Measurements from ENCODE around the gene PIP4K2A. TPM values are rescaled to one million over a fixed set of nuclear protein-coding genes. Genes with fewer than 3 reads are reported as not detected.
"Not testable (repeated sequence)": the region's sequence is repeated elsewhere in the genome, so short reads cannot be mapped to it uniquely, and the experiment has no call there.

PIP4K2A gene
- total RNA-seq, 6 experiments from 2014 or later = 50.1 to 67.9 (median 58.9) TPM

GRCh38 chr10:22693860-22694259 is 20.5 kb downstream of the PIP4K2A start:
- no peaks in the 10 kb centered on the region for H3K36me3 Mint-ChIP-seq (ENCODE audit: low read depth)
- DNase-seq = no peak
- H3K4me3 Mint-ChIP-seq = peak overlapping the region; percentile 20
- H3K27ac Mint-ChIP-seq = peak overlapping the region; percentile 30
- TF ChIP-seq CTCF (IDR thresholded peaks at IDR 0.05) = no peak
- H3K4me1 Mint-ChIP-seq (ENCODE audit: low read depth) = peaks cover 38% of the 10 kb centered on the region
- no peaks in the 10 kb centered on the region for H3K9me3 Mint-ChIP-seq
- H3K27me3 Mint-ChIP-seq (ENCODE audit: insufficient read depth) = peaks cover 1% of the 10 kb centered on the region; the same call in 1 of the 2 replicates

- peak; percentile 71 for DNase-seq
- peak overlapping the region; percentile 30 for H3K27ac Mint-ChIP-seq
- H3K36me3 Mint-ChIP-seq (ENCODE audit: low read depth) = no peaks in the 10 kb centered on the region
- peaks cover 38% of the 10 kb centered on the region for H3K4me1 Mint-ChIP-seq (ENCODE audit: low read depth)
- peak overlapping the region; percentile 20 for H3K4me3 Mint-ChIP-seq
- H3K27me3 Mint-ChIP-seq (ENCODE audit: insufficient read depth) = peaks cover 1% of the 10 kb centered on the region; the same call in 1 of the 2 replicates
- TF ChIP-seq CTCF (IDR thresholded peaks at IDR 0.05) = no peak
- no peaks in the 10 kb centered on the region for H3K9me3 Mint-ChIP-seq
Observed at GRCh38 chr10:22693371-22693784, 21.0 kb downstream of the PIP4K2A start.

GRCh38 chr10:22692119-22692518 is 22.3 kb downstream of the PIP4K2A start:
- H3K4me3 Mint-ChIP-seq; H3K27ac Mint-ChIP-seq; H3K27me3 Mint-ChIP-seq (ENCODE audit: insufficient read depth); DNase-seq; H3K9me3 Mint-ChIP-seq; H3K36me3 Mint-ChIP-seq (ENCODE audit: low read depth): not testable (repeated sequence)
- peaks cover 38% of the 10 kb centered on the region for H3K4me1 Mint-ChIP-seq (ENCODE audit: low read depth)

- H3K4me1 Mint-ChIP-seq (ENCODE audit: low read depth) = peaks cover 41% of the 10 kb centered on the region
- no peak for DNase-seq
- H3K9me3 Mint-ChIP-seq = no peaks in the 10 kb centered on the region
- no peaks in the 10 kb centered on the region for H3K36me3 Mint-ChIP-seq (ENCODE audit: low read depth)
- H3K27ac Mint-ChIP-seq = no peak overlapping the region
- TF ChIP-seq CTCF (IDR thresholded peaks at IDR 0.05) = no peak
- no peak overlapping the region for H3K4me3 Mint-ChIP-seq
- H3K27me3 Mint-ChIP-seq (ENCODE audit: insufficient read depth) = peaks cover 1% of the 10 kb centered on the region; the same call in 1 of the 2 replicates
Observed at GRCh38 chr10:22690614-22691431, 23.6 kb downstream of the PIP4K2A start.

GRCh38 chr10:22690158-22690557 is 24.2 kb downstream of the PIP4K2A start:
- no peak overlapping the region for H3K4me3 Mint-ChIP-seq
- H3K27me3 Mint-ChIP-seq (ENCODE audit: insufficient read depth) = peaks cover 1% of the 10 kb centered on the region; the same call in 1 of the 2 replicates
- H3K4me1 Mint-ChIP-seq (ENCODE audit: low read depth) = peaks cover 48% of the 10 kb centered on the region
- no peak overlapping the region for H3K27ac Mint-ChIP-seq
- DNase-seq = no peak
- no peaks in the 10 kb centered on the region for H3K9me3 Mint-ChIP-seq
- TF ChIP-seq CTCF (IDR thresholded peaks at IDR 0.05) = no peak
- H3K36me3 Mint-ChIP-seq (ENCODE audit: low read depth) = peaks cover 3% of the 10 kb centered on the region; the same call in 1 of the 2 replicates

- H3K27ac Mint-ChIP-seq = no peak overlapping the region
- H3K27me3 Mint-ChIP-seq (ENCODE audit: insufficient read depth) = no peaks in the 10 kb centered on the region
- H3K4me1 Mint-ChIP-seq (ENCODE audit: low read depth) = peaks cover 60% of the 10 kb centered on the region
- no peaks in the 10 kb centered on the region for H3K9me3 Mint-ChIP-seq
- peaks cover 6% of the 10 kb centered on the region for H3K36me3 Mint-ChIP-seq (ENCODE audit: low read depth)
- no peak overlapping the region for H3K4me3 Mint-ChIP-seq
- TF ChIP-seq CTCF (IDR thresholded peaks at IDR 0.05) = no peak
- DNase-seq = no peak
Observed at GRCh38 chr10:22686347-22686746, 28.0 kb downstream of the PIP4K2A start.
